SKM-1 (cell line): ENCODE results near the gene RPP14.
A peak's percentile ranks its signal among the peaks of the same experiment; 100 is the strongest.
"Not testable (repeated sequence)": the region's sequence is repeated elsewhere in the genome, so short reads cannot be mapped to it uniquely, and the experiment has no call there.

Experiments used
- DNase-seq: peaks from one replicate; lab custom pipeline; 2025; ENCODE audit not compliant: unreplicated experiment; lab: John Stamatoyannopoulos, UW

Gene RPP14

DNA sequence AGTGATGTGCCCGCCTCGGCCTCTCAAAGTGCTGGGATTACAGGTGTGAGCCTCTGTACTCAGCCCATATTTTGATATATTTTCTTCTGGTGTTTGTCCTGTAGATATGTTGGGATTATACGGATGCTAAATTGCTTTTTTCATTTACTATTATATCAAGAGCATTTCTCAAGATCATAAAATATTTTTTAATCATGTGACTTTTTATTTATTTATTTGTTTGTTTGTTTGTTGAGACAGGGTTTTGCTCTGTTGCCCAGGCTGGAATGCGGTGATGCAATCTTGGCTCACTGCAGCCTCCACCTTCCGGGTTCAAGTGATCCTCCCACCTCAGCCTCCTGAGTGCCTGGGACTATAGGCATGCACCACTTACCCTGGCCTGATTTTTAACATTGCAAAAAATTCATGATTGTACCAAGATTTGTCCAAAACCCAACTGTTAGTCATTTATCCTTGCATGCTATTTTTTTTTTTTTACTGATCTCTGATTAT, 23.9 kb downstream of the RPP14 start:
- no peak for DNase-seq

- no peak for DNase-seq
Measured at GRCh38 chr3:58331593-58332152, 25.6 kb downstream of the RPP14 start.

DNA sequence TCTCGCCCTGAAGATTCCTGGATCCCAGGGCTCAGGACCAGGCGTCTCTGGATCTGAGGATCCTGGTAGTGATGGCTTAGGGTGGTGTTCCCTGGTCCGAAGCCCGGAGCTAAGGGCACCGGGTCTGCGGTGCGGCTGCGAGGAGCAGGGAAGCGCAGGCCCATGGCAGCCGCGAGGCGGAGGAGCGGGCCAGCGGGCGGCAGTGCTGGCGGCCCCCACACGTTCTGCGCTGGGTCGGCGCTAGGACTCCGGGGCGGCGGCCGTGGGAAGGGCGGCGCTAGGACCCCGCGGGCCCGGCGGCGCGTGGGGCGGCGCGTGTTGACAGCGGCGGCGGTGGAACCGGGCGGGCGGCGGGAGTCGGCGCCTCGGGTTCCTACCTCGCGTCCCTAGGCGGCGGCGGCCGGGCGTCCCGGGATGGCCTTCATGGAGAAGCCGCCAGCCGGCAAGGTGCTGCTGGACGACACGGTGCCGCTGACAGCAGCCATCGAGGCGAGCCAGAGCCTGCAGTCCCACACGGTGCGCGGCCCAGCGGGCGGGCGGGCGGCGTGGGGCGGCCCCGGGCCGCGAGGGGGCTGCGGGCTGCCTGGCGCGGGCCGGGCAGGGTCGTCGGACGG, 26.6 kb downstream of the RPP14 start, which contains the start of gene PXK:
Gene PXK (plus strand): TSS at position 318 of the 614 bp plus-strand sequence. CDS start 97 bp downstream, at position 415.
- peak; percentile 48 for DNase-seq

DNA sequence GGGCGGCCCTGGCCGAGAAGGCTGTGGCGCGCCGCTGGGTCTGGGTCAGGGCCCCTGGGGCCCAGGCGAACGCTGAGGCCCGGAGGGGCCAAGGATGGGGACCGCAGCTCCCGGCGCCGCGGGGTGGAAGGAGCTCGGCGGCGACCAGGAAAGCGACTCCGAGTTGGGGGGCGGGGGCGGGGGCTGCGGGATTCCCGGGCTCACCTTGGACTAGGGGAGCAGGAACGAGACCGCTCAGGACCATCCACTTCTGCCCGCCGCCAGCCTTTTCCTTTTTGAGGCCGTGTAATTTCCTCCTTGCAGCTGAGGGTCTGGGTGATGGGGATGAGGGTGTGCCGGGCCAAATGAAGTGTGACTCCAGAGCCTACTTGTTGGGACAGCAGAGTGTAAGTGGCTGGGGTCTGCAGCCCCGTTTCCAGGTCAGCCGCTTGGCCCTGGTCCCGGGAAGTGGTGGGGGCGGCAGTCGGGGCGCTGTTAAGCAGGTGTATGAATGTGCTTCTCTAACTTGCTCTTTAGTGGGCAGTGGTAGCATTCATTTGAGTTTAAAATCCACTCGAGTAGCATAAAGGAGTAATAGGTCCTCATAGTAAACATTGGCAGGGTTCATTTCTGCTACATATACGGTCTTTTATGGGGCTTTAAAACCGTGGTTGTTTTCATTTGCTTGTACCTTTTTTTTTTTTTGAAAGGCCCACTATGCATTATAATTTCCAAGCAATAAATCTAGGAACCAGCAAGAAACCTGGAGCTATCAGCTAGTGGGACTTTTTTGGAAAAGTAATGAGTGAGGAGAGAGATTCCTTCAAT, 27.4 kb downstream of the RPP14 start:
- DNase-seq = no peak

- no peak for DNase-seq
Measured at GRCh38 chr3:58334013-58334321, 27.9 kb downstream of the RPP14 start.

DNA sequence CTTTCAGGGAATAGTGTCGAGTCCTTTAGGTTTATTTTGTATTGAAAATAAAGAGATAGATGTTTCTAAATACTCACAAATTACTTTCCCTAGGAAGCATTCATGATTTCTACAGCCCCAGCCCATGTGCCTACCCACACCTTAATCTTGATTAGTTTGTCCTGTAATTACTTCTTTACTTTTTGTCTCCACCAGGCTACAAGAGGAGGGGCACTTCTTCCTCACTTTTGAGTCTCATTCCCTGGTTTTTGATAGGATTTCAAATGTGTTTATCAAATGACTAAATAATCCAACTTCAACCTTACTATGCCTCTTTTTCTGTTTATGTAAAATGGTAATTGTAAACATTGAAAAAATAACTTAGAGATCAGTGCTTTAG, 28.4 kb downstream of the RPP14 start:
- no peak for DNase-seq

DNA sequence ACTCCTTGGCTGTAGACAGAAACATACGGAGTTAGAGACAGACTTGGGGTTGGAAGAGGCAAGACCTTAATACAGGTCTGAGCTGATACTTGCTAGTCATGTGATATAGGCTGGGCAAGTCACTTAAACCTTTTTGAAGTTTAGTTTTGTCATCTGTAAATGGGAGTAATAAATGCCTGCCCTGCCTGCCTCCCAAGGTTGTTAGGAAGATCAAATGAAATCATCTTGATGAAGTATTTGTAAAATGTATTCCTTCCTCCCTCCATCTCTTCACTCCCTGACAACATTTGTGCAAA, 29.6 kb downstream of the RPP14 start:
- no peak for DNase-seq

DNA sequence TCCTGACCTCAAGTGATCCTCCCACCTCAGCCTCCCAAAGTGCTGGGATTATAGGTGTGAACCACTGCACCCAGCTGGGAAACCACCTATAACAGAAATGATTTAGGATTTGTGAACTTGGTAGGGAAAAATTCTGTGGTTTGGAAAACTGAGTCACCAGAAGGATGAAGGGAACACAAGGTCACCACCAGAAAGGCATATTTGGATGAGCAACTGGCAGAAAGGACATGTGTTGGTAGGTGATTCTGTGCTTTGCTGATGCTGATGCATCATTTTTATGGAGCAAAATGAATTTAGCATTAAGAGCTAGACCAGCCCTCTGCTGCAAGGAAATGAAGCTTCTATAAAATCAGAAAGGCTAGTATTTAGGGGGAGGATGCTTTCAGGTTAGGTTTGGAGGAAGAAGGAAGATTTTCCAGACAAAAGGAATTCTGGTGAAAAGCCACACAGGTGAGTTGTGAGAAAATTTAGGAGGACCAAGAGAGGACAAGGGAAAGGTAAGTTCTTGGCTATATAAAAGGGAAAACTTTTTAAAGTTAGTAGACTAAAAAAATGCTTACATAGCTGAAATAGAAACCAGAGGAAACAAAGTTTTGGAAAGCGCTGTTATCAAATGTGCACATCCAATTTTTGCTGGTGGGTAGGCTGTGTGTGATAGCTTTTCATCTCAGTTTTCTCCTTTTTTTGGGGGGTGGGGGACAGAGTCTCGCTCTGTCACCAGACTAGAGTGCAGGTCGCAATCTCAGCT, 30.3 kb downstream of the RPP14 start:
- DNase-seq = no peak

DNA sequence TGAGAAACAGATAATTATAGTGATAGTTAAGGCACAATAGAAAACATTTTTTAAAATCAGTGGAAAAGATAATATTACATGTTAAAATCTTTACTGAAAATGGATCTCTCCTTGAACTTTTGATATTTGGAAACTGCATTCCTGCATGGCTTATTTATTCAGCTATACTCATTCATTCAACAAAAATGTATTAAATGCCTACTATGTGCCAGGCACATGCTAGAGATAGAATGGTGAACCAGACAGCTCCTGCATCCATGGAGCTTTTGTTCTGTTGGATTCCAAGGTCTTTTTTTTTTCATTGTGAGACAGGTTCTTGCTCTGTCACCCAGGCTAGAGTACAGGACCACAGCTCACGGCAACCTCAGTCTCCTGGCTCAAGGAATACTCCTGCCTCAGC, 31.1 kb downstream of the RPP14 start:
- no peak for DNase-seq

DNA sequence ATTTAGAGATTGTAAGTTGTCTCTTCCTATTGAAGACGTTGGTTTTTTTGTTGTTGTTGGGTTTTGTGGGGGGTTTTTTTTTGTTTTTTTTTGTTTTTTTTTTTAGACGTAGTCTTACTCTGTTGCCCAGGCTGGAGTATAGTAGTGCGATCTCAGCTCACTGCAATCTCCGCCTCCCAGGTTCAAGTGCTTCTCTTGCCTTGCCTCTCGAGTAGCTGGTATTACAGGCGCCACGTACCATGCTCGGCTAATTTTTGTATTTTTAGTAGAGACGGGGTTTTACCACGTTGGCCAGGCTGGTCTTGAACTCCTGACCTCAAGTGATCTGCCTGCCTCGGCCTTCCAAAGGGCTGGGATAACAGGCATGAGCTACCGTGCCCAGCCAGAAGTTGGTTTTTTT, 33.1 kb downstream of the RPP14 start:
- not testable (repeated sequence) for DNase-seq

DNA sequence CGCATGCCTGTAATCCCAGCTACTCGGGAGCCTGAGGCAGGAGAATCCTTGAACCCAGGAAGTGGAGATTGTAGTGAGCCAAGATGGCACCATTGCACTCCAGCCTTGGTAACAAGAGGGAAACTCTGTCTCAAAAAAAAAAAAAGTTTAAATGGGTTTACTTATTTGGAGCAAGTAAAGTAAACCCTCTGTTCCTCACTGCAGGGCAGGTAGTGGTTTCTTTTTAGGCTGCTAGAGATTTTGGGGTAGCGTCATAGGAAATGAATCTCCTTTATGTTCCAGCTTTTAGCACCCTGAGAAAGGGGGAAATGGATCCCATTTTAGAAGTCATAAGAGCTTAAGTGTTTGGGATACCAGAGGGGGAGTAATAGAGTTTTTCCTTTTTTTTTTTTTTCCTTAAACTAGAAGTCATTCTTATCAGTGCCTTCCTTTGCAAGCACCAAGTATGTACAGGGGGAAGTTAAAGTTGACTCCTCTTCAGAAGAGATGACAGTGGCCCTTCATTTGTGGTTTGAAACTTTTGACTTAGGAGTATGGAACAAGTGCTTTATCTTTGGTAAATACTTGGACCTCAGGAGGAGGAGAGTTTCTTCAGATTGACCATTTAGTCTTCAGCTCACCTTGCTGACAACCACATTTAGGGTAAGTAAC, 34.7 kb downstream of the RPP14 start:
- no peak for DNase-seq

DNA sequence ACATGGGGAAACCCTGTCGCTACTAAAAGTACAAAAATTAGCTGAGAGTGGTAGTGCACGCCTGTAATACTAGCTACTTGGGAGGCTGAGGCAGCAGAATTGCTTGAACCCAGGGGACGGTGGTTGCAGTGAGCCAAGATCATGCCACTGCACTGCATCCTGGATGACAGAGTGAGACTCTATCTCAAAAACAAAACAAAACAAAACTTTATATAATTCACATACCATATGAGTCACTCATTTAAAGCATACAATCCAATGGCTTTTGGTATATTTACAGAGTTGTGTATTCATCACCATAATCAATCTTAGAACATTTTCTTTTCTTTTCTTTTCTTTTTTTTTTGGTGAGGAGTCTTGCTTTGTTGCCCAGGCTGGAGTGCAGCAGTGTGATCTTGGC, 35.3 kb downstream of the RPP14 start:
- no peak for DNase-seq

DNA sequence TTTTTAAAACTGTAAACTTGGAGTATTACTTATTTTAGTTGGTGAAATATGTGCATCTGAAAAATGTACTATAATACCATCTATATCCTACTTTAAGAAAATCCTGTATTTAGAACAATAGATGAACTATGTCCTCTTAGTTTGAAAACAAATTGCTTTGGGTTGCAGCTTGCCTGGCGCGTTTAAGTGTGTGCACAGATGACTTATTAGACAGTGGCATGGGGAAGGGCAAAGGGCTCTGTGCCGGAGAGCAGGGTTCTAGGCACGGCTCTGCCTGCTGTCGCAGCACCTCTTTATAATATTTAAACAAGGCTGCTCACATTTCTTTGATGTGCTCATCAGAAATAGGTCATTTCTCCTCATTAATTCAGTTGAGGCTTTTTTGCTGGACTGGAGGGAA, 36.6 kb downstream of the RPP14 start:
- no peak for DNase-seq

GRCh38 chr3:58345457-58345856, 39.4 kb downstream of the RPP14 start:
- no peak for DNase-seq

DNA sequence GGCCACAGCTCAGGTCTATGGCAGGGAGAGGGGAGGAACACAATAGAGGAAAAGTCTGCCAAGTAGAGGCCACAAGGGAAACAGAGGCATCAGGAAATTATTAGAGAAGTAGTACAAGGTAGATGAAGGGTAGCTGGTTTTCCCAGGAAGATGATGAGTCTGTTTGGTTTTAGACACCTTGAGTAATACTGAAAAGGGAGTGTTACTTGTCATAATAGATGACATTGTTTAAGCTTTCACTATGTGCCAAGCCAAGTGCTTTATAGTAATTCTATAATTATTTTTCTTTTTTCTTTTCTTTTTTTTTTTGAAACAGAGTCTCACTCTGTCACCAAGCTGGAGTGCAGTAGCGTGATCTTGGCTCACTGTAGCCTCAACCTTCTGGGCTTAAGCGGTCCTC, 40.3 kb downstream of the RPP14 start:
- no peak for DNase-seq

DNA sequence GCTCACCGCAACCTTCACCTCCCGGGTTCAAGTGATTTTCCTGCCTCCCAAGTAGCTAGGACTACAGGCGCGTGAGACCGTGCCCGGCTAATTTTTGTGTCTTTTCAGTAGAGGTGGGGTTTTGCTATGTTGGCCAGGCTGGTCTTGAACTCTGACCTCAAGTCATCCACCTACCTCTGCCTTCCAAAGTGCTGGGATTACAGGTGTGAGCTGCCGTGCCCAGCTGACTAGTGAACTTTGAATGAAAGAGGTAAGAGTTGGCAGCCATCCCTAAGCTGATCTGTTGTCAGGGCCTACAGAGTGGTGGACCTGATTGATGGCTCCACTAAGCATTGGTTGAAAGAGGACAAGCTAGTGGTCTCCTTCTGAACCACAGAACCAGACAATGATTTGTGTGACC, 41.9 kb downstream of the RPP14 start:
- no peak for DNase-seq

- peak; percentile 85 for DNase-seq
Measured at GRCh38 chr3:58349792-58350626, 44.0 kb downstream of the RPP14 start.

DNA sequence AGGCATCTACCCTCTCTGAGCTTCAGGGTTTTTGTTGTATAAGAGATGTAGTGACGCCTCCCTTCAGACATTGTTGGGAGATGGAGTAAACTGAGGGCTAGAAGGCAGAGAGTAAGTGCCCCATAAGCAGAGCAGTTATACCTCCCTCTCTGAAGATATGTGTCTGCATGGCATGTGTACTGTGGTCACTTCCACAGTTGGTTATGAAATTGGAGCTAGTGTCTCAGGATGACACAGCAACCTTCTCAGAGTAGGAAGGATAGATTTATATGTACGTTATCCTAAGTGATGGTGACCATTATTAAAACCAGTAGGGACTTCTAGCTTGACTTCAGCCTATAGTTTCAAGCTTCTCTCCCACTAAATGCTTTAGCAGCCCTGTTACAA, 44.6 kb downstream of the RPP14 start:
- peak; percentile 55 for DNase-seq

- peak; percentile 31 for DNase-seq
Measured at GRCh38 chr3:58351920-58352319, 45.9 kb downstream of the RPP14 start.

DNA sequence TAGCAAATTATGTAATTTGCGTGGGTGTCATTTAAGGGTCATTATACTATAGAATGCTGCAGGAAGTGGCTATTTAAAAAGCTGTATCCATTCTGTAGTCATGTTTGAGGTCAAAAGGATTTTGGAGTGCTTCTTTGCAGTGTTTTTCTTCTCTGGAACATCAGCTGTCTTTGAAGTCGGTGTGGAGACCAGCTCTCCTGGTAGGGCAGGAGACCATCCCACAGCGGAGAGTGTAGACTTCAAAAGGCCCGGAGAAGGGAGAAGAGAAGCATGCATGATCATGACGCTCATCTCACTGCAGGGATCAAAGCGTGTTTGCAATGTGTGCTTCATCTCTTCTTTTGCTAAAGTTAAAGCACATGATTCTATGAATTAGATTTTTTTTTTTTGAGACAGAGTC, 46.6 kb downstream of the RPP14 start:
- DNase-seq = no peak
